HepG2 (cell line): Measurements from ENCODE around the gene PIGA. TPM values are rescaled to one million over a fixed set of nuclear protein-coding genes. Genes with fewer than 3 reads are reported as not detected.
A peak's percentile ranks its signal among the peaks of the same experiment; 100 is the strongest.

Source experiments
- ATAC-seq: fragments of 200-7000 bp; cut with Tn5 transposase; 3 replicates; pipeline ENCODE4 v1.9.1; 2020; ENCODE audit warnings: mild to moderate bottlenecking, moderate library complexity
- BruUV-seq: library from RNA; stranded (reverse); fragments of 400-500 nt; replicated peaks from 2 replicates; lab custom pipeline; 2021; lab: Mats Ljungman, UMichigan
- CTCF ChIA-PET: fragments of 300-600 bp; formaldehyde crosslinking; extraction: SDS; loops from one replicate; lab custom pipeline; 2021; ENCODE audit warnings: low total read pairs, inconsistent platforms, low intra/inter-chr PET ratio; lab: Yijun Ruan, JAX
- POLR2A ChIA-PET: fragments of 350-600 bp; sonication (Branson Sonifier 250); formaldehyde crosslinking; loops from one replicate; lab custom pipeline; 2020; ENCODE audit warnings: antibody characterized with exemption, inconsistent platforms; lab: Yijun Ruan, JAX
- DNase-seq: peaks from one replicate; pipeline ENCODE4 v3.0.0-alpha.2; 2015; ENCODE audit warnings: low spot score
- FAIRE-seq: peaks from 3 replicates; lab custom pipeline; 2011; peaks lifted over from hg19 to GRCh38; lab: Jason Lieb, UNC
- H2AFZ ChIP-seq: one replicate; pipeline ENCODE4 v1.6.1; 2011; ENCODE audit warnings: low read length, inconsistent platforms
- H3K27ac ChIP-seq: fragments of 300-600 bp; 3 replicates; pipeline ENCODE4 v1.8.0; 2011; ENCODE audit warnings: mixed run types, mild to moderate bottlenecking, mixed read lengths, low read length, inconsistent platforms; ENCODE audit not compliant: insufficient read depth; ENCODE audit errors: extremely low read length
- H3K27me3 ChIP-seq, 2 experiments: fragments of 200-600 bp in 1 of 2; 2 replicates in 1 of 2; 3 replicates in 1 of 2; pipeline versions ENCODE4 v1.6.0 to v1.8.0; 2011; ENCODE audit warnings: low read length in 2 of 2, mild to moderate bottlenecking in 2 of 2, moderate library complexity in 2 of 2, inconsistent platforms in 1 of 2; ENCODE audit not compliant: insufficient read depth in 2 of 2, control insufficient read depth in 1 of 2
- H3K36me3 ChIP-seq, 2 experiments: fragments of 200-600 bp in 1 of 2; replicated peaks in 1 of 2; 2 replicates in 1 of 2; 3 replicates in 1 of 2; pipeline versions ENCODE4 v1.5.1 to v1.8.0; 2011; ENCODE audit warnings: low read length in 2 of 2, inconsistent platforms in 1 of 2; ENCODE audit not compliant: insufficient read depth in 2 of 2, control insufficient read depth in 1 of 2
- H3K4me1 ChIP-seq: 2 replicates; pipeline ENCODE4 v1.5.1; 2012; ENCODE audit warnings: low read length, inconsistent platforms; ENCODE audit not compliant: insufficient read depth
- H3K4me2 ChIP-seq: 2 replicates; pipeline ENCODE4 v1.6.0; 2011; ENCODE audit warnings: low read depth, low read length, inconsistent platforms
- H3K4me3 ChIP-seq, 3 experiments: fragments of 200-600 bp in 1 of 3; sonication (generic), shearing (Covaris generic) in 1 of 3; replicated peaks in 1 of 3; 2 replicates each; pipeline ENCODE4 v1.5.1; 2011 to 2016; ENCODE audit warnings: low read length in 3 of 3, inconsistent platforms in 2 of 3, low read depth in 2 of 3, mild to moderate bottlenecking in 2 of 3, control low read depth in 1 of 3, mixed read lengths in 1 of 3; ENCODE audit not compliant: insufficient read depth in 1 of 3
- H3K79me2 ChIP-seq: one replicate; pipeline ENCODE4 v1.6.1; 2011; ENCODE audit warnings: low read length, inconsistent platforms; ENCODE audit not compliant: insufficient read depth
- H3K9ac ChIP-seq: 2 replicates; pipeline ENCODE4 v1.6.0; 2011; ENCODE audit warnings: mild to moderate bottlenecking, low read depth, low read length, inconsistent platforms; ENCODE audit not compliant: insufficient read depth
- H3K9me3 ChIP-seq: 2 replicates; pipeline ENCODE4 v1.5.1; 2012; ENCODE audit warnings: mild to moderate bottlenecking, low read length
- H4K20me1 ChIP-seq: 2 replicates; pipeline ENCODE4 v1.6.0; 2011; ENCODE audit warnings: inconsistent platforms, mild to moderate bottlenecking, low read length, moderate library complexity; ENCODE audit not compliant: insufficient read depth
- CEBPB ChIP-seq: IDR thresholded peaks from 2 replicates; pipeline ENCODE4 v1.6.1; 2011; ENCODE audit warnings: low read depth, low read length, improper control_type of control experiment, borderline replicate concordance
- CEBPG ChIP-seq: IDR thresholded peaks from 2 replicates; pipeline ENCODE4 v1.6.1; 2016
- CHD4 ChIP-seq: fragments of 200-600 bp; sonication (generic); IDR thresholded peaks from 2 replicates; pipeline ENCODE4 v1.7.0; 2017; ENCODE audit warnings: mild to moderate bottlenecking, low read length, borderline replicate concordance
- CREM ChIP-seq, 2 experiments: sonication (generic) in 1 of 2; formaldehyde crosslinking in 1 of 2; IDR thresholded peaks; 2 replicates each; pipeline versions ENCODE4 v1.4.0 to v1.6.1; 2016 to 2020; ENCODE audit warnings: antibody characterized with exemption in 1 of 2, mild to moderate bottlenecking in 1 of 2, missing genetic modification reagents in 1 of 2
- FOSL1 ChIP-seq: sonication (generic); formaldehyde crosslinking; IDR thresholded peaks from 2 replicates; pipeline ENCODE4 v1.9.0; 2021; ENCODE audit warnings: missing genetic modification reagents, borderline replicate concordance
- KDM2A ChIP-seq: sonication (generic); formaldehyde crosslinking; IDR thresholded peaks from 2 replicates; pipeline ENCODE4 v1.4.0; 2020; ENCODE audit warnings: low read depth, missing genetic modification reagents, borderline replicate concordance
- MIER2 ChIP-seq: IDR thresholded peaks from 2 replicates; pipeline ENCODE4 v1.6.1; 2016; ENCODE audit warnings: missing biosample characterization, missing genetic modification reagents
- NR2F1 ChIP-seq, 2 experiments: fragments of 450-650 bp in 1 of 2; formaldehyde crosslinking in 1 of 2; IDR thresholded peaks; 2 replicates each; pipeline versions ENCODE4 v1.5.0 to v1.6.1; 2016 to 2020; ENCODE audit warnings: mild to moderate bottlenecking in 1 of 2, missing compliant biosample characterization in 1 of 2, missing genetic modification reagents in 1 of 2, moderate library complexity in 1 of 2
- SIX1 ChIP-seq: sonication (generic); formaldehyde crosslinking; IDR thresholded peaks from 2 replicates; pipeline ENCODE4 v1.4.0; 2020; ENCODE audit warnings: missing genetic modification reagents, borderline replicate concordance
- TARDBP ChIP-seq: sonication (generic); formaldehyde crosslinking; IDR thresholded peaks from 2 replicates; pipeline ENCODE4 v1.8.0; 2022; ENCODE audit warnings: mild to moderate bottlenecking, missing genetic modification reagents
- WGBS: methylation state at CpG from one replicate; pipeline ENCODE4 v1.1.6; 2017; ENCODE audit warnings: low lambda C conversion rate; 5-methylcytosine and 5-hydroxymethylcytosine counted together
- in situ Hi-C: cut with HindIII; loops from 2 replicates; pipeline ENCODE4 v1.10.0; 2017; ENCODE audit warnings: low pct_unique_long_range_greater_than_20kb; ENCODE audit not compliant: extremely low pct_ligation_motif_present
- intact Hi-C: fragments of 100-400 bp; cut with micrococcal nuclease; formaldehyde crosslinking; loops from one replicate; pipeline ENCODE4 v1.10.0; 2022; ENCODE audit not compliant: unreplicated experiment
- polyA plus RNA-seq, 8 experiments: library from polyadenylated mRNA; depleted of rRNA in 3 of 8; stranded (reverse) in 7 of 8; unstranded in 1 of 8; fragments of >200 nt; fragmentation: Illumina TruSeq in 4 of 8; extraction: Trizol in 4 of 8; gene quantifications; 2 replicates each; pipeline versions ENCODE4 v1.2.1 to v1.2.3, GENCODE V29; 2011 to 2016; ENCODE audit warnings: low read depth in 4 of 8, missing spikeins in 1 of 8, mixed read lengths in 1 of 8; ENCODE audit not compliant: insufficient read depth in 1 of 8
- total RNA-seq, 5 experiments: library from RNA; depleted of rRNA; stranded (reverse); fragments of >200 nt; fragmentation: Illumina TruSeq; extraction: Trizol; gene quantifications; 2 replicates each; pipeline ENCODE4 v1.2.3, GENCODE V29; 2016; ENCODE audit warnings: low read depth in 1 of 5
- TF ChIP-seq, protein P1 (sequence below): fragments of 450-650 bp; IDR thresholded peaks from 2 replicates; pipeline ENCODE4 v1.6.1; 2017
- TF ChIP-seq, protein P2 (sequence below): sonication (generic); formaldehyde crosslinking; IDR thresholded peaks from 2 replicates; pipeline ENCODE4 v1.5.0; 2020; ENCODE audit warnings: mild to moderate bottlenecking, missing genetic modification reagents, moderate library complexity

PIGA gene
- total and polyA plus RNA-seq, 2 of the 13 experiments (the other 11 are each of a cell fraction or from before 2014, with no cell fraction given) = 6.0 to 13.0 TPM

DNA sequence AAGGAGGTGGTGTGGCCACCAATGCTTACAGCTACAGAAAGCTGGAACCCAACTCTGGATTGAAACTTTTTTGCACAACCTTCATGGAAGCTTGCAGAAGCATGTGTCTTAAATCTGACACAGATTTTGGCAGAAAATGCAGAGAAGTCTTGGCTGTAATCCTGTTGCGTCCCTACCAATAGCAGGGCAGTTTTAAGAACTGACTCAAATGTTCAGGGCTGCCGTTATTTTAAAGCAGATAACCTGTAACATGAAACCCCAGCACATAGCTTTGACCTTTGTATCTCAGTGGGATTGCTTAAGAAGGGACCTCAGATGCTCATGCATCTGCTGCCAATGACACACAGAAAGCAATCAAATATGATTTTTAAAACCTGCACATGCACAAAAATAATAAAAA, 49.0 kb upstream of the PIGA start, which contains the start of gene VEGFD (continued):
- TF ChIP-seq CREM (IDR thresholded peaks at IDR 0.05) = no peak
- TF ChIP-seq CREM (CRISPR knock-in tag; IDR thresholded peaks at IDR 0.05) = no peak
- TF ChIP-seq CEBPB = peak; percentile 88
- TF ChIP-seq KDM2A (CRISPR knock-in tag) = no peak
- no peak for TF ChIP-seq MIER2 (CRISPR knock-in tag)
- TF ChIP-seq NR2F1 (CRISPR knock-in tag; IDR thresholded peaks at IDR 0.05) = no peak
- TF ChIP-seq CEBPG = peak; percentile 82
- TF ChIP-seq TARDBP = no peak
- TF ChIP-seq, protein P1, sequence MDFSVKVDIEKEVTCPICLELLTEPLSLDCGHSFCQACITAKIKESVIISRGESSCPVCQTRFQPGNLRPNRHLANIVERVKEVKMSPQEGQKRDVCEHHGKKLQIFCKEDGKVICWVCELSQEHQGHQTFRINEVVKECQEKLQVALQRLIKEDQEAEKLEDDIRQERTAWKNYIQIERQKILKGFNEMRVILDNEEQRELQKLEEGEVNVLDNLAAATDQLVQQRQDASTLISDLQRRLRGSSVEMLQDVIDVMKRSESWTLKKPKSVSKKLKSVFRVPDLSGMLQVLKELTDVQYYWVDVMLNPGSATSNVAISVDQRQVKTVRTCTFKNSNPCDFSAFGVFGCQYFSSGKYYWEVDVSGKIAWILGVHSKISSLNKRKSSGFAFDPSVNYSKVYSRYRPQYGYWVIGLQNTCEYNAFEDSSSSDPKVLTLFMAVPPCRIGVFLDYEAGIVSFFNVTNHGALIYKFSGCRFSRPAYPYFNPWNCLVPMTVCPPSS = no peak
- TF ChIP-seq FOSL1 (CRISPR knock-in tag) = no peak
- TF ChIP-seq SIX1 (CRISPR knock-in tag) = peak; percentile 94

DNA sequence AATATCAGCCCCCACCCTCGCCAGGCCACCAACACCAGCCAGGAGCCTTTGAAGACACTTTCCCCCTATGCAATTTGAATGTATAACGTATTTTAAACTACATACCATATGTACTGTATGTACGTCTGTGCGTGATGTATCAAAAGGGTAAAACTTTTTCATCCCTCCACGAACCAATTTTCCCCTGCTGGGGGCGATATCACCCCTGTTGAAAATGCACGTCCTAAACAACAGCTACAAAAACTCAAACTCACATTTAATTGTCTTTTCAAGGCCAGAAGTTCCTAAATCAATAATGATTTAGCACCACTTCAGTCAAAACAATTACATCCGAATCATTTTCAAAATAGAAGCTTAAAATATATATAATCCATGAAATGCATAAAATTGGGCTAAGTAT, 47.5 kb upstream of the PIGA start:
- Histone ChIP-seq H3K4me1 (peaks cover 14% of the 10 kb centered on the region), H3K27me3 (no peaks in the 10 kb centered on the region), H3K9me3 (no peaks in the 10 kb centered on the region), H2AFZ (no peak overlapping the region), H3K36me3 (no peaks in the 10 kb centered on the region), H4K20me1 (no peaks in the 10 kb centered on the region), H3K9ac (no peak overlapping the region), H3K4me2 (no peak overlapping the region), H3K4me3 (no peak overlapping the region), H3K79me2 (no peaks in the 10 kb centered on the region), H3K27ac (no peak overlapping the region)
- 92% methylated on average over 7 of the region's 8 CpGs for WGBS
- in situ Hi-C loops = no loop called here
- no TSS peak for BruUV-seq
- CTCF ChIA-PET = no interaction called here
- ATAC-seq = no peak
- TF ChIP-seq, protein P2, sequence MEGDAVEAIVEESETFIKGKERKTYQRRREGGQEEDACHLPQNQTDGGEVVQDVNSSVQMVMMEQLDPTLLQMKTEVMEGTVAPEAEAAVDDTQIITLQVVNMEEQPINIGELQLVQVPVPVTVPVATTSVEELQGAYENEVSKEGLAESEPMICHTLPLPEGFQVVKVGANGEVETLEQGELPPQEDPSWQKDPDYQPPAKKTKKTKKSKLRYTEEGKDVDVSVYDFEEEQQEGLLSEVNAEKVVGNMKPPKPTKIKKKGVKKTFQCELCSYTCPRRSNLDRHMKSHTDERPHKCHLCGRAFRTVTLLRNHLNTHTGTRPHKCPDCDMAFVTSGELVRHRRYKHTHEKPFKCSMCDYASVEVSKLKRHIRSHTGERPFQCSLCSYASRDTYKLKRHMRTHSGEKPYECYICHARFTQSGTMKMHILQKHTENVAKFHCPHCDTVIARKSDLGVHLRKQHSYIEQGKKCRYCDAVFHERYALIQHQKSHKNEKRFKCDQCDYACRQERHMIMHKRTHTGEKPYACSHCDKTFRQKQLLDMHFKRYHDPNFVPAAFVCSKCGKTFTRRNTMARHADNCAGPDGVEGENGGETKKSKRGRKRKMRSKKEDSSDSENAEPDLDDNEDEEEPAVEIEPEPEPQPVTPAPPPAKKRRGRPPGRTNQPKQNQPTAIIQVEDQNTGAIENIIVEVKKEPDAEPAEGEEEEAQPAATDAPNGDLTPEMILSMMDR (CRISPR knock-in tag) = 0 out of 2 replicates have a peak, but pooled peaks have one; percentile 3
- no peak for TF ChIP-seq CHD4
- no peak for FAIRE-seq
- no peak for DNase-seq
- intact Hi-C loops = no loop called here
- POLR2A ChIA-PET = no interaction called here
